GM13976 (cell line): ENCODE measurements around the gene KL.

ENCODE experiments used
- DNase-seq: peaks from one replicate; pipeline ENCODE4 v3.0.0; 2012; ENCODE audit warnings: low spot score
- in situ Hi-C: fragments of 300-500 bp; cut with MboI; formaldehyde crosslinking; loops from one replicate; pipeline ENCODE4 v1.12.0; 2022; ENCODE audit warnings: low sequenced_read_pairs, mixed read lengths, inconsistent platforms; ENCODE audit not compliant: unreplicated experiment
- TF ChIP-seq, protein P1 (sequence below): IDR thresholded peaks from 2 replicates; pipeline ENCODE4 v1.5.1; 2012; ENCODE audit warnings: borderline replicate concordance, mild to moderate bottlenecking; ENCODE audit not compliant: insufficient read depth; ENCODE audit errors: extremely low read depth, missing control alignments, control extremely low read depth

The KL gene

DNA sequence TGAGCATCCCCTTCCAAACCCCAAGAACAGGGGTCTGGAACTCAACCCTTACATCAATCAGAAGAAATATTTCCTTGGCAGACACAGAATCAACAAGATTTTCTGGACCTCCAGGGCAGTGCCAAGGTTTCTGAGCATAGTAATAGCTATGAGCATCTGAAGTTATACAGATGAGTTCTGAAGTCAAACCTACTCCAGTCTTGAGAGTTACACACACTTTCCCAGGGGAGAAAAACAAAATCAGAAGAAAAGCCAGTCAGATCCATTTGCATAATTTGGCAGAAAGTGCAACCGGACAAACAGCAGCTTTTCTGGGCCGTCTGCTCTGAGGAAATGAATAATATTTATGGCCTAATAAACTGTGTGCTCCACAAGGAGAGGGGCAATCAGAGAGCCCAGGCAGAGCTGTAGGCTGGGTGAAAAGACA, 93.1 kb downstream of the KL start:
- in situ Hi-C loops: no loop called here
- TF ChIP-seq, protein P1, sequence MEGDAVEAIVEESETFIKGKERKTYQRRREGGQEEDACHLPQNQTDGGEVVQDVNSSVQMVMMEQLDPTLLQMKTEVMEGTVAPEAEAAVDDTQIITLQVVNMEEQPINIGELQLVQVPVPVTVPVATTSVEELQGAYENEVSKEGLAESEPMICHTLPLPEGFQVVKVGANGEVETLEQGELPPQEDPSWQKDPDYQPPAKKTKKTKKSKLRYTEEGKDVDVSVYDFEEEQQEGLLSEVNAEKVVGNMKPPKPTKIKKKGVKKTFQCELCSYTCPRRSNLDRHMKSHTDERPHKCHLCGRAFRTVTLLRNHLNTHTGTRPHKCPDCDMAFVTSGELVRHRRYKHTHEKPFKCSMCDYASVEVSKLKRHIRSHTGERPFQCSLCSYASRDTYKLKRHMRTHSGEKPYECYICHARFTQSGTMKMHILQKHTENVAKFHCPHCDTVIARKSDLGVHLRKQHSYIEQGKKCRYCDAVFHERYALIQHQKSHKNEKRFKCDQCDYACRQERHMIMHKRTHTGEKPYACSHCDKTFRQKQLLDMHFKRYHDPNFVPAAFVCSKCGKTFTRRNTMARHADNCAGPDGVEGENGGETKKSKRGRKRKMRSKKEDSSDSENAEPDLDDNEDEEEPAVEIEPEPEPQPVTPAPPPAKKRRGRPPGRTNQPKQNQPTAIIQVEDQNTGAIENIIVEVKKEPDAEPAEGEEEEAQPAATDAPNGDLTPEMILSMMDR: no peak
- DNase-seq: no peak

DNA sequence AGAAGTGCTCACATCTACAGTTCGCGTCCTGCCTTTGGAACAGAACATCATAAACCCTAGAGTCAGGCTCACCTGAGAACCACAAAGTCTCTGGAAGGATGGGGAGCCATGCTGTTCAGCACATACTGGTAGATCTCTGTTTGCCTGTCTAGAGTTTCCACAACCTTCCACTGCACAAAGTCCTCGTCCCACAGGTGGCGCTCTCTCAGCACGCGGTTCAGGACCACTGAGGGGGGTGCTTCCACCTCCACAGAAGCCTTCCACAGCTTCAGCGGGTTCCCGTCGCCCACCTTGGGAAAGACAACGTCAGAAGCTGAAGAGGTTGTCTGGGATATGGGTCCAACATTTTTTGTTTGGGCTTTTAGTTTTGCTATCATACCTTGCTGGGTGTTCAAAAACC, 93.6 kb downstream of the KL start:
- DNase-seq: no peak
- TF ChIP-seq, protein P1: peak; percentile 55
- in situ Hi-C loops: no loop called here

DNA sequence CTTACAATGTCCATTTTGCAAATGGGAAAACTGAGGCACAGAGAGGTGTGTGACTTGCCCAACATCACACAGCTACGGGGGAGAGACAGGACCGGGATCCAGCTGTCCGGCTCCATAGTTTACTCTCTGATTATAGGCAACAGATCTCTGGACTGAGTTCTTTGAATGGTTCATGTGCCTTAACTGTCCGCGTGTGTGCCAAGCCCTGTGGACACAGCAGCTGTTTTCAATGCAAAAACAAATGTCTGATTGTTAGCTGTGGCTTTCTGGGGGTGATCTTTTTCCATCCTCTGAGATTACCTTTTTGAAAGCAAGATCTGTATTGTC, 94.1 kb downstream of the KL start:
- in situ Hi-C loops: no loop called here
- no peak for DNase-seq
- TF ChIP-seq, protein P1: no peak

DNA sequence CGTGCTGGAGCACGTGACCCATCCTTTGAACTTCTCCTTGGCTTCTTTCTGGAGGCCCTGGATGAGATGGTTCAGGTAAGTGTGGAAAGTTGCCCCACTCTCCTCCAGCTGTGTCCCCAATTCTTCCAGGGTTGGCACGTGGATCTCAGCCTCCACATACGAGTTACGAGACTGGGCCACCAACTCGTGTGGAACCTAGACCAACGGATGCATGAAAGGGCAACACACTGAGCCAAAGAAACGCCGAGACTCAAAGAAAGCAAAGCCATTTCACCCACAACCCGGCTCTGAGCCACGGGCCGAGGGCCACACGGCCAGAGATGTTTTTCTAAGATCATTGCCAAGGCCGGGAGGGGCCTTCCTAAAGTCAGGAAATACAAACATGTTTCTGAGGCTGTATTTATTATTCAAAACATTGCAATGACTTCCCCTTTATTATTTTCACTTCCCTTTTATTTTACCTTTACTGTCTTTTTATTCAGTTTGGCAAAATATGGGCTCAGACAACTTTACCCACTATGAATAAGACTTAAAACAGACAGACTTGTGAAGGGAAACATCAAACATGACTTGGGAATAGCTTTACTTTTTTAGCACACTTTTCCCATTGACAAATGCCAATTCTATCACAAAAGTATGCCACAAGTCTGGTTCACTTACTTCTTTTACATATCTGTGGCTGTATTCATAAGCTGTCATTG, 94.6 kb downstream of the KL start:
- peak; percentile 44 for DNase-seq
- TF ChIP-seq, protein P1: no peak
- in situ Hi-C loops: no loop called here

DNA sequence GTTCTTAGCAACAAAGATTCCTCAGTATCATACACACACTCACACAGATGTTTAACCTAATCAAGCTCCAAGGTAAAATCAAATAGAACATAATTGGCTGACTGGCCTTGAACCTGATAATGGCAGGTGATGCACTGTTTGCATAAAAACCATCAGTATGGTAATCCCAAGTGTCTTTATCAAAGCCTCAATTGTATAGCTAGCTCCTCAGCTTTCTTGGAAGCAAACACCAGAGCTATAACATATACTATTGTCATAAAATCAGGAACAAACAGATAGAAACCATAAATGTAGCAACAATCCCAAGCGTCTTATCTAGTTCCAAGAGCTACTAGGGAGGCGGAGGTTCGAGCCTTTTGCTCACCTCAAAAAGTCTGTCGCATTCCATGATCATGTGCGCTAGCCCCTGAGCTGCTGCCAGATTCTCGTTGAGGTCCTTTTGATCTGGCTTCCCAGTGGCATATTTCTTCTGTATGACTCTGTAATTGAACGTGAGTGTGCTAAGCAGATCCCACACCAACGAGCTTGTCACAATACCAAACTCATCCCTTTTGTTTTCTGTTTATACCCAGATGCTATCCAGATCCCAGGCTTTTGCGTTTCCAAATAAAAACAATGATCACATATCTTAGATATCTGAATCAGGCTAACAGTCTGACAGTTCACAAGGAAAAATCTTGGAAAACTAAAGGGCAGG, 95.3 kb downstream of the KL start:
- TF ChIP-seq, protein P1: no peak
- no peak for DNase-seq
- in situ Hi-C loops: no loop called here

DNA sequence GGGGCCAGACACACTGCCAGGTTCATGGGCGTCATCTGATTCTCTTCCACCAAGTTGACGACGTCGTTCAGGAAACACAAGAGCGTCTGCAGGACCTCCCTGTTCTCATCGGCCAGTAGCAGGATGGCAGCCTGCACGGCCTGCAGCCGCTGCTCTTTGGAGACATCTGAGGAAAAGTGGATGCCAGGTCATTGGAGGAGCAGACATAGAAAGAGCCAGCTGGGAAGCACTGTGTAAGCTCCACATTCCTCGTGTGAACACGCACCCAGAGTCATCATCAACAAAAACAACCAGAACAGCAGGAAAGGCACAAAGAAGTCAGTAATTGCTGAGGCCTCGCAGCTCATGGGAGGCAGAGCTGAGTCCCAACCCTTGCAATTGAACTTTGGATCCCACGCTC, 96.5 kb downstream of the KL start:
- in situ Hi-C loops: no loop called here
- TF ChIP-seq, protein P1: no peak
- DNase-seq: no peak
